Naive thymus-derived CD4-positive, alpha-beta T cell (primary cell): ENCODE measurements around the gene MLLT11. TPM values are rescaled to one million over a fixed set of nuclear protein-coding genes. Genes with fewer than 3 reads are reported as not detected.

ENCODE experiments used
- ATAC-seq: fragments of 150-1000 bp; cut with Tn5 transposase; 2 replicates; pipeline ENCODE4 v1.10.0; 2021; ENCODE audit warnings: mild to moderate bottlenecking, moderate library complexity
- CTCF ChIA-PET: fragments of 350-600 bp; sonication (Branson Sonifier 250); formaldehyde crosslinking; loops from one replicate; lab custom pipeline; 2021; ENCODE audit warnings: antibody characterized with exemption; lab: Charles Lee
- POLR2A ChIA-PET: fragments of 350-600 bp; sonication (Branson Sonifier 250); formaldehyde crosslinking; loops from one replicate; lab custom pipeline; 2021; ENCODE audit warnings: antibody characterized with exemption, inconsistent platforms; lab: Charles Lee
- DNase-seq, 9 donors: peaks; one replicate each; pipeline versions ENCODE4 v3.0.0 to v3.0.0-alpha.2; 2020 to 2022; ENCODE audit warnings: mixed read lengths in 1 of 9
- H3K27ac ChIP-seq: one replicate; pipeline ENCODE4 v1.7.0; 2013; ENCODE audit warnings: mild to moderate bottlenecking, low read depth, low read length, moderate library complexity
- H3K27me3 ChIP-seq, 2 donors: one replicate each; pipeline ENCODE4 v1.7.0; 2013; ENCODE audit warnings: low read length in 2 of 2, mild to moderate bottlenecking in 2 of 2, moderate library complexity in 2 of 2; ENCODE audit not compliant: control insufficient read depth in 2 of 2, insufficient read depth in 2 of 2
- H3K36me3 ChIP-seq, 3 experiments: 1 replicate in 2 of 3; 2 replicates in 1 of 3; pipeline ENCODE4 v1.7.0; 2013; ENCODE audit warnings: low read length in 3 of 3, mild to moderate bottlenecking in 3 of 3, moderate library complexity in 1 of 3; ENCODE audit not compliant: insufficient read depth in 3 of 3, control insufficient read depth in 2 of 3
- H3K4me1 ChIP-seq, 2 donors: one replicate each; pipeline ENCODE4 v1.7.0; 2013; ENCODE audit warnings: low read length in 2 of 2, mild to moderate bottlenecking in 2 of 2, moderate library complexity in 1 of 2; ENCODE audit not compliant: control insufficient read depth in 2 of 2, insufficient read depth in 2 of 2
- H3K4me3 ChIP-seq: 2 replicates; pipeline ENCODE4 v1.7.0; 2013; ENCODE audit warnings: mild to moderate bottlenecking, low read length
- H3K9me3 ChIP-seq, 3 experiments: 1 replicate in 2 of 3; 2 replicates in 1 of 3; pipeline ENCODE4 v1.7.0; 2013; ENCODE audit warnings: low read length in 3 of 3; ENCODE audit not compliant: control insufficient read depth in 2 of 3
- H3K27ac Mint-ChIP-seq, 9 donors: one replicate each; pipeline ENCODE4 v1.8.0; 2020 to 2022; ENCODE audit warnings: mixed read lengths in 9 of 9, mild to moderate bottlenecking in 8 of 9, moderate library complexity in 5 of 9, inconsistent platforms in 2 of 9
- H3K27me3 Mint-ChIP-seq, 5 donors: one replicate each; pipeline ENCODE4 v1.8.0; 2021 to 2022; ENCODE audit warnings: mixed read lengths in 5 of 5, mild to moderate bottlenecking in 1 of 5
- H3K36me3 Mint-ChIP-seq, 5 donors: one replicate each; pipeline ENCODE4 v1.8.0; 2020 to 2022; ENCODE audit warnings: mixed read lengths in 5 of 5, mild to moderate bottlenecking in 3 of 5, inconsistent platforms in 1 of 5
- H3K4me1 Mint-ChIP-seq, 7 donors: one replicate each; pipeline ENCODE4 v1.8.0; 2020 to 2022; ENCODE audit warnings: mixed read lengths in 7 of 7, mild to moderate bottlenecking in 3 of 7, inconsistent platforms in 1 of 7
- H3K4me3 Mint-ChIP-seq, 10 donors: one replicate each; pipeline ENCODE4 v1.8.0; 2020 to 2022; ENCODE audit warnings: mild to moderate bottlenecking in 10 of 10, mixed read lengths in 10 of 10, moderate library complexity in 6 of 10, inconsistent platforms in 2 of 10
- H3K9me3 Mint-ChIP-seq, 11 donors: one replicate each; pipeline ENCODE4 v1.8.0; 2020 to 2022; ENCODE audit warnings: mixed read lengths in 11 of 11, mild to moderate bottlenecking in 4 of 11, inconsistent platforms in 1 of 11, moderate library complexity in 1 of 11
- intact Hi-C, 2 donors: fragments of 100-400 bp; cut with micrococcal nuclease; formaldehyde crosslinking; loops; one replicate each; pipeline ENCODE4 v1.15.1; 2023
- polyA plus RNA-seq, 2 donors: library from polyadenylated mRNA; unstranded; fragments of 300-500 nt; fragmentation: Illumina TruSeq; gene quantifications; one replicate each; pipeline ENCODE4 v1.2.3, GENCODE V29; 2021
- total RNA-seq, 6 experiments: library from RNA in 5 of 6; stranded (reverse) in 5 of 6; gene quantifications; 1 replicate in 5 of 6; 2 replicates in 1 of 6; pipeline ENCODE4 v1.2.3 and lab custom pipeline; 2021 to 2026

MLLT11 gene
- total and polyA plus RNA-seq, 7 experiments from 2014 or later, result 3.3 to 6.0 (median 4.6) TPM

GRCh38 chr1:151026460-151026859, 33.7 kb upstream of the MLLT11 start:
- Mint-ChIP-seq H3K4me1 (peaks cover 5 to 22% (median 12%) of the 10 kb centered on the region in 7 donors), H3K36me3 (peaks cover 5 to 34% (median 18%) of the 10 kb centered on the region in 5 donors), H3K4me3 (no peak overlapping the region), H3K9me3 (no peaks in the 10 kb centered on the region), H3K27ac (peak overlapping the region in 2 of 9 donors; percentile 26 to 60), H3K27me3 (no peaks in the 10 kb centered on the region)
- DNase-seq (no peak), ATAC-seq (no peak)
- Histone ChIP-seq H3K27ac (no peak overlapping the region), H3K4me1 (no peaks in the 10 kb centered on the region), H3K27me3 (no peaks in the 10 kb centered on the region), H3K9me3 (no peaks in the 10 kb centered on the region), H3K4me3 (no peak overlapping the region), H3K36me3 (peaks cover 3 to 49% (median 6%) of the 10 kb centered on the region in 3 experiments)
- intact Hi-C loops, result loop anchor here in 1 of 2 donors (10.0 kb wide), 1 partner anchor 318 kb away; the partner anchor contains the start of gene RFX5
- CTCF ChIA-PET, result interaction anchor here (0.7 to 5.9 kb wide), 5 partner anchors 9 to 264 kb away, joined by 3 to 74 read pairs (median 54); partner anchors contain the start of genes CDC42SE1, MLLT11 and TNFAIP8L2
- POLR2A ChIA-PET, result interaction anchor here (1.1 to 4.4 kb wide), 2 partner anchors 32 to 130 kb away, joined by 3 to 50 read pairs; partner anchors contain the start of genes CDC42SE1, MLLT11 and TNFAIP8L2

GRCh38 chr1:151032164-151032563, 28.0 kb upstream of the MLLT11 start:
- Mint-ChIP-seq H3K4me3 (no peak overlapping the region), H3K36me3 (peaks cover 17 to 50% (median 32%) of the 10 kb centered on the region in 5 donors), H3K4me1 (peaks cover 5 to 31% (median 12%) of the 10 kb centered on the region in 7 donors), H3K9me3 (no peaks in the 10 kb centered on the region), H3K27me3 (no peaks in the 10 kb centered on the region), H3K27ac (peak overlapping the region in 1 of 9 donors; percentile 33)
- H3K27me3 ChIP-seq, result no peaks in the 10 kb centered on the region
- H3K36me3 ChIP-seq, result peaks cover 0 to 65% (median 11%) of the 10 kb centered on the region in 3 experiments
- H3K4me1 ChIP-seq, result no peaks in the 10 kb centered on the region
- ATAC-seq (no peak), DNase-seq (no peak)
- intact Hi-C loops, result no loop called here
- H3K4me3 ChIP-seq, result no peak overlapping the region
- H3K9me3 ChIP-seq, result no peaks in the 10 kb centered on the region
- CTCF ChIA-PET, result interaction anchor here (0.6 to 2.8 kb wide), 4 partner anchors 11 to 125 kb away, joined by 3 to 6 read pairs (median 4); partner anchors contain the start of gene TNFAIP8L2
- H3K27ac ChIP-seq, result no peak overlapping the region
- POLR2A ChIA-PET, result interaction anchor here (1.1 to 2.1 kb wide), 3 partner anchors 15 to 25 kb away, joined by 4 to 11 read pairs (median 6); partner anchors contain the start of gene C1orf56

GRCh38 chr1:151035167-151035566, 25.0 kb upstream of the MLLT11 start:
- H3K4me1 Mint-ChIP-seq, result peaks cover 5 to 37% (median 16%) of the 10 kb centered on the region in 7 donors
- no peaks in the 10 kb centered on the region for H3K9me3 Mint-ChIP-seq
- ATAC-seq (no peak), DNase-seq (no peak)
- Histone ChIP-seq H3K36me3 (peaks cover 0 to 39% (median 8%) of the 10 kb centered on the region in 3 experiments), H3K9me3 (no peaks in the 10 kb centered on the region), H3K27ac (no peak overlapping the region), H3K4me1 (no peaks in the 10 kb centered on the region), H3K4me3 (no peak overlapping the region), H3K27me3 (no peaks in the 10 kb centered on the region)
- ChIA-PET CTCF (interaction anchor here (0.6 kb wide), 1 partner anchor 9 kb away, joined by 3 read pairs; no protein-coding TSS in a partner anchor), POLR2A (interaction anchor here (1.2 to 1.5 kb wide), 2 partner anchors 14 to 20 kb away, joined by 4 read pairs; no protein-coding TSS in a partner anchor)
- peaks cover 16 to 42% (median 27%) of the 10 kb centered on the region in 5 donors for H3K36me3 Mint-ChIP-seq
- H3K4me3 Mint-ChIP-seq, result no peak overlapping the region
- H3K27me3 Mint-ChIP-seq, result no peaks in the 10 kb centered on the region
- peak overlapping the region in 7 of 9 donors; percentile 35 to 75 (median 64) for H3K27ac Mint-ChIP-seq
- intact Hi-C loops, result no loop called here

GRCh38 chr1:151036356-151036755, 23.8 kb upstream of the MLLT11 start, which contains the start of gene BNIPL:
BNIPL (plus strand) TSS chr1:151036586; CDS start chr1:151036726, 140 bp downstream.
- Histone ChIP-seq H3K27ac (no peak within 1 kb of the TSS), H3K4me3 (no peak within 1 kb of the TSS), H3K27me3 (no peaks in the 10 kb centered on the region), H3K4me1 (no peaks in the 10 kb centered on the region), H3K36me3 (peaks cover 0 to 28% (median 8%) of the 10 kb centered on the region in 3 experiments), H3K9me3 (no peaks in the 10 kb centered on the region)
- DNase-seq, result no peak
- intact Hi-C loops, result no loop called here
- CTCF ChIA-PET, result interaction anchor here (1.0 kb wide), 2 partner anchors 20 to 23 kb away, joined by 3 to 4 read pairs; partner anchors contain the start of gene CDC42SE1
- ATAC-seq, result no peak
- Mint-ChIP-seq H3K4me1 (peaks cover 5 to 33% (median 19%) of the 10 kb centered on the region in 7 donors), H3K9me3 (no peaks in the 10 kb centered on the region), H3K27ac (peak within 1 kb of the TSS; percentile 47 to 82 (median 68)), H3K27me3 (no peaks in the 10 kb centered on the region), H3K4me3 (no peak within 1 kb of the TSS), H3K36me3 (peaks cover 15 to 36% (median 22%) of the 10 kb centered on the region in 5 donors)
- POLR2A ChIA-PET, result interaction anchor here (1.1 to 3.1 kb wide), 4 partner anchors 11 to 22 kb away, joined by 3 to 7 read pairs (median 5); partner anchors contain the start of gene C1orf56

GRCh38 chr1:151037032-151037431, 23.2 kb upstream of the MLLT11 start:
- peaks cover 0 to 23% (median 8%) of the 10 kb centered on the region in 3 experiments for H3K36me3 ChIP-seq
- Mint-ChIP-seq H3K9me3 (no peaks in the 10 kb centered on the region), H3K27me3 (no peaks in the 10 kb centered on the region), H3K36me3 (peaks cover 15 to 34% (median 20%) of the 10 kb centered on the region in 5 donors), H3K4me3 (no peak overlapping the region), H3K4me1 (peaks cover 5 to 33% (median 17%) of the 10 kb centered on the region in 7 donors), H3K27ac (peak overlapping the region in 8 of 9 donors; percentile 34 to 82 (median 64))
- H3K9me3 ChIP-seq, result no peaks in the 10 kb centered on the region
- H3K27me3 ChIP-seq, result no peaks in the 10 kb centered on the region
- no peak overlapping the region for H3K4me3 ChIP-seq
- intact Hi-C loops, result no loop called here
- ChIA-PET POLR2A (interaction anchor here (1.1 to 3.1 kb wide), 5 partner anchors 10 to 21 kb away, joined by 3 to 7 read pairs (median 4); partner anchors contain the start of gene C1orf56), CTCF (interaction anchor here (0.5 to 1.3 kb wide), 4 partner anchors 13 to 63 kb away, joined by 3 to 5 read pairs (median 4); partner anchors contain the start of gene MLLT11)
- no peak overlapping the region for H3K27ac ChIP-seq
- DNase-seq (no peak), ATAC-seq (no peak)
- no peaks in the 10 kb centered on the region for H3K4me1 ChIP-seq

- Mint-ChIP-seq H3K4me3 (no peak overlapping the region), H3K36me3 (peaks cover 9 to 29% (median 21%) of the 10 kb centered on the region in 5 donors), H3K4me1 (peaks cover 15 to 49% (median 24%) of the 10 kb centered on the region in 7 donors), H3K27ac (peak overlapping the region in 1 of 9 donors; percentile 34), H3K9me3 (no peaks in the 10 kb centered on the region), H3K27me3 (no peaks in the 10 kb centered on the region)
- H3K4me1 ChIP-seq, result peaks cover 0 to 3% of the 10 kb centered on the region in 2 donors
- no peak overlapping the region for H3K4me3 ChIP-seq
- H3K36me3 ChIP-seq, result peaks cover 0 to 9% (median 2%) of the 10 kb centered on the region in 3 experiments
- H3K27ac ChIP-seq, result no peak overlapping the region
- ChIA-PET CTCF (no interaction called here), POLR2A (interaction anchor here (0.6 to 2.7 kb wide), 3 partner anchors 9 to 15 kb away, joined by 3 to 9 read pairs (median 6); partner anchors contain the start of gene C1orf56)
- no peaks in the 10 kb centered on the region for H3K27me3 ChIP-seq
- intact Hi-C loops, result no loop called here
- DNase-seq (no peak), ATAC-seq (no peak)
- H3K9me3 ChIP-seq, result no peaks in the 10 kb centered on the region
Measured at GRCh38 chr1:151039521-151039920, 20.7 kb upstream of the MLLT11 start.
